HEK293 (cell line): ENCODE data around the gene ROPN1L.
A peak's percentile ranks its signal among the peaks of the same experiment; 100 is the strongest.

Experiments used
- CTCF ChIA-PET: fragments of 350-600 bp; formaldehyde crosslinking; extraction: SDS; loops from one replicate; lab custom pipeline; 2021; ENCODE audit warnings: antibody characterized with exemption; lab: Yijun Ruan, JAX
- POLR2A ChIA-PET: fragments of 300-600 bp; formaldehyde crosslinking; extraction: SDS; loops from one replicate; lab custom pipeline; 2020; ENCODE audit warnings: antibody characterized with exemption, inconsistent platforms; lab: Yijun Ruan, JAX
- H3K27ac ChIP-seq: fragments of 200-500 bp; sonication (Bioruptor generic); 2 replicates; pipeline ENCODE4 v1.5.1; 2014; ENCODE audit warnings: low read depth, low read length, control low read depth, inconsistent platforms; ENCODE audit errors: extremely low read depth
- H3K36me3 ChIP-seq, 2 experiments: fragments of 200-500 bp in 1 of 2; sonication (Bioruptor generic) in 1 of 2; 1 replicate in 1 of 2; 2 replicates in 1 of 2; pipeline ENCODE4 v1.5.1; 2014 to 2017; ENCODE audit warnings: inconsistent platforms in 2 of 2, low read length in 2 of 2; ENCODE audit not compliant: control insufficient read depth in 2 of 2, insufficient read depth in 1 of 2
- H3K4me1 ChIP-seq: fragments of 200-500 bp; sonication (Bioruptor generic); 2 replicates; pipeline ENCODE4 v1.5.1; 2014; ENCODE audit warnings: mild to moderate bottlenecking, low read length, inconsistent platforms; ENCODE audit not compliant: control insufficient read depth, insufficient read depth
- H3K4me3 ChIP-seq: 2 replicates; pipeline ENCODE4 v1.5.1; 2011; ENCODE audit warnings: low read depth, mild to moderate bottlenecking, control low read depth, low read length, moderate library complexity
- H3K9me3 ChIP-seq: fragments of 200-500 bp; sonication (Bioruptor generic); 2 replicates; pipeline ENCODE4 v1.5.1; 2014; ENCODE audit warnings: low read depth, low read length, inconsistent platforms; ENCODE audit not compliant: control insufficient read depth, insufficient read depth
- BCL11B ChIP-seq: fragments of 450-650 bp; formaldehyde crosslinking; IDR thresholded peaks from 2 replicates; pipeline ENCODE4 v1.5.1; 2016; ENCODE audit warnings: low read depth, missing biosample characterization, missing genetic modification characterization
- GLIS1 ChIP-seq: fragments of 450-650 bp; formaldehyde crosslinking; IDR thresholded peaks from 2 replicates; pipeline ENCODE4 v1.5.1; 2016; ENCODE audit warnings: missing biosample characterization, missing genetic modification characterization
- KLF9 ChIP-seq: fragments of 450-650 bp; formaldehyde crosslinking; IDR thresholded peaks from 2 replicates; pipeline ENCODE4 v1.5.1; 2016; ENCODE audit warnings: missing biosample characterization, missing genetic modification characterization, low read depth
- SCRT1 ChIP-seq: fragments of 450-650 bp; formaldehyde crosslinking; IDR thresholded peaks from 2 replicates; pipeline ENCODE4 v1.5.1; 2016; ENCODE audit warnings: missing biosample characterization, missing genetic modification characterization, borderline replicate concordance
- ZFHX2 ChIP-seq: fragments of 450-650 bp; formaldehyde crosslinking; conservative IDR thresholded peaks from 2 replicates; pipeline ENCODE4 v1.5.1; 2016; ENCODE audit warnings: missing biosample characterization, missing genetic modification characterization
- ZFP3 ChIP-seq: fragments of 450-650 bp; formaldehyde crosslinking; IDR thresholded peaks from 2 replicates; pipeline ENCODE4 v1.5.1; 2016; ENCODE audit warnings: low read depth, missing biosample characterization, missing genetic modification characterization
- ZIC2 ChIP-seq: fragments of 450-650 bp; formaldehyde crosslinking; IDR thresholded peaks from 2 replicates; pipeline ENCODE4 v1.5.1; 2016; ENCODE audit warnings: missing biosample characterization, missing genetic modification characterization
- ZNF214 ChIP-seq: fragments of 450-650 bp; formaldehyde crosslinking; IDR thresholded peaks from 2 replicates; pipeline ENCODE4 v1.5.1; 2017; ENCODE audit warnings: missing biosample characterization, mild to moderate bottlenecking, missing genetic modification characterization, borderline replicate concordance
- ZNF280C ChIP-seq: fragments of 450-650 bp; formaldehyde crosslinking; IDR thresholded peaks from 2 replicates; pipeline ENCODE4 v1.5.1; 2016; ENCODE audit warnings: missing biosample characterization, missing genetic modification characterization
- ZNF433 ChIP-seq: fragments of 450-650 bp; formaldehyde crosslinking; IDR thresholded peaks from 2 replicates; pipeline ENCODE4 v1.5.1; 2016; ENCODE audit warnings: missing biosample characterization, missing genetic modification characterization, low read depth
- ZNF548 ChIP-seq: fragments of 450-650 bp; formaldehyde crosslinking; IDR thresholded peaks from 2 replicates; pipeline ENCODE4 v1.5.1; 2016; ENCODE audit warnings: missing biosample characterization, missing genetic modification characterization
- ZNF747 ChIP-seq: fragments of 450-650 bp; formaldehyde crosslinking; IDR thresholded peaks from 2 replicates; pipeline ENCODE4 v1.5.1; 2016; ENCODE audit warnings: missing biosample characterization, missing genetic modification characterization
- ZNF791 ChIP-seq: fragments of 450-650 bp; formaldehyde crosslinking; IDR thresholded peaks from 2 replicates; pipeline ENCODE4 v1.5.1; 2016; ENCODE audit warnings: missing biosample characterization, missing genetic modification characterization
- TF ChIP-seq, protein P1 (sequence below): fragments of 450-650 bp; formaldehyde crosslinking; IDR thresholded peaks from 2 replicates; pipeline ENCODE4 v1.5.0; 2017; ENCODE audit warnings: missing biosample characterization, missing genetic modification characterization, borderline replicate concordance
- TF ChIP-seq, protein P2 (sequence below): fragments of 450-650 bp; IDR thresholded peaks from 2 replicates; pipeline ENCODE4 v1.5.1; 2018; ENCODE audit warnings: missing biosample characterization, missing genetic modification characterization
- TF ChIP-seq, protein P3 (sequence below): fragments of 450-650 bp; formaldehyde crosslinking; IDR thresholded peaks from 2 replicates; pipeline ENCODE4 v1.5.1; 2016; ENCODE audit warnings: missing biosample characterization, missing genetic modification characterization

ROPN1L gene

DNA sequence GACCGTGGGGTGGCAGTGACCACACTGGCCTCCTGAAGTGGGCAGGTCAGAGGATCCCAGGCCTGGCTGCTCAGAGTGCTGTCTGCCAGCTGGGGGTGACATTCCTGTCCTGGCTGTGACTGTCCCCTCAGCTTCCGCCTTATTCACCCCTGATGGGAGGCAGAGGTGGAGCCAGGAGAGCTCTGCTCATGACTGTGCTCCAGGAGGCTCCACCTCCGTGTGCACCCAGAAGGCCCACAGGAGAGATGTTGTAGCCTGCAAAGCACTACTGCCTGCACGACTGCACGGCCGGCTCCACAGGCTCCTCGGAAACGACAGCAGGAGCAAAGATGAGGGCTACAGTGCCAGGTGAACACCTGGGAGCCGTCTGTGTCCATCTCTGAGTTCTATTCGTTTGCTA is 60.9 kb downstream of the ROPN1L start:
- ChIA-PET POLR2A (no interaction called here), CTCF (interaction anchor here (0.6 to 1.6 kb wide), 6 partner anchors 17 to 125 kb away, joined by 3 to 5 read pairs (median 4); no protein-coding TSS in a partner anchor)
- no peak overlapping the region for H3K4me3 ChIP-seq

GRCh38 chr5:10503321-10503720 is 61.6 kb downstream of the ROPN1L start:
- TF ChIP-seq, protein P1, sequence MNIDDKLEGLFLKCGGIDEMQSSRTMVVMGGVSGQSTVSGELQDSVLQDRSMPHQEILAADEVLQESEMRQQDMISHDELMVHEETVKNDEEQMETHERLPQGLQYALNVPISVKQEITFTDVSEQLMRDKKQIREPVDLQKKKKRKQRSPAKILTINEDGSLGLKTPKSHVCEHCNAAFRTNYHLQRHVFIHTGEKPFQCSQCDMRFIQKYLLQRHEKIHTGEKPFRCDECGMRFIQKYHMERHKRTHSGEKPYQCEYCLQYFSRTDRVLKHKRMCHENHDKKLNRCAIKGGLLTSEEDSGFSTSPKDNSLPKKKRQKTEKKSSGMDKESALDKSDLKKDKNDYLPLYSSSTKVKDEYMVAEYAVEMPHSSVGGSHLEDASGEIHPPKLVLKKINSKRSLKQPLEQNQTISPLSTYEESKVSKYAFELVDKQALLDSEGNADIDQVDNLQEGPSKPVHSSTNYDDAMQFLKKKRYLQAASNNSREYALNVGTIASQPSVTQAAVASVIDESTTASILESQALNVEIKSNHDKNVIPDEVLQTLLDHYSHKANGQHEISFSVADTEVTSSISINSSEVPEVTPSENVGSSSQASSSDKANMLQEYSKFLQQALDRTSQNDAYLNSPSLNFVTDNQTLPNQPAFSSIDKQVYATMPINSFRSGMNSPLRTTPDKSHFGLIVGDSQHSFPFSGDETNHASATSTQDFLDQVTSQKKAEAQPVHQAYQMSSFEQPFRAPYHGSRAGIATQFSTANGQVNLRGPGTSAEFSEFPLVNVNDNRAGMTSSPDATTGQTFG (tag by site-specific recombination) = no peak
- TF ChIP-seq SCRT1 (tag by site-specific recombination) = no peak
- no peak for TF ChIP-seq KLF9
- TF ChIP-seq ZNF791 (tag by site-specific recombination) = no peak
- TF ChIP-seq, protein P2, sequence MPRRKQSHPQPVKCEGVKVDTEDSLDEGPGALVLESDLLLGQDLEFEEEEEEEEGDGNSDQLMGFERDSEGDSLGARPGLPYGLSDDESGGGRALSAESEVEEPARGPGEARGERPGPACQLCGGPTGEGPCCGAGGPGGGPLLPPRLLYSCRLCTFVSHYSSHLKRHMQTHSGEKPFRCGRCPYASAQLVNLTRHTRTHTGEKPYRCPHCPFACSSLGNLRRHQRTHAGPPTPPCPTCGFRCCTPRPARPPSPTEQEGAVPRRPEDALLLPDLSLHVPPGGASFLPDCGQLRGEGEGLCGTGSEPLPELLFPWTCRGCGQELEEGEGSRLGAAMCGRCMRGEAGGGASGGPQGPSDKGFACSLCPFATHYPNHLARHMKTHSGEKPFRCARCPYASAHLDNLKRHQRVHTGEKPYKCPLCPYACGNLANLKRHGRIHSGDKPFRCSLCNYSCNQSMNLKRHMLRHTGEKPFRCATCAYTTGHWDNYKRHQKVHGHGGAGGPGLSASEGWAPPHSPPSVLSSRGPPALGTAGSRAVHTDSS (tag by site-specific recombination) = no peak
- no peak for TF ChIP-seq BCL11B (tag by site-specific recombination)
- TF ChIP-seq ZNF548 (tag by site-specific recombination) = no peak
- no peak for TF ChIP-seq ZFHX2
- TF ChIP-seq ZNF433 = no peak
- TF ChIP-seq ZNF747 (tag by site-specific recombination) = no peak
- TF ChIP-seq, protein P3, sequence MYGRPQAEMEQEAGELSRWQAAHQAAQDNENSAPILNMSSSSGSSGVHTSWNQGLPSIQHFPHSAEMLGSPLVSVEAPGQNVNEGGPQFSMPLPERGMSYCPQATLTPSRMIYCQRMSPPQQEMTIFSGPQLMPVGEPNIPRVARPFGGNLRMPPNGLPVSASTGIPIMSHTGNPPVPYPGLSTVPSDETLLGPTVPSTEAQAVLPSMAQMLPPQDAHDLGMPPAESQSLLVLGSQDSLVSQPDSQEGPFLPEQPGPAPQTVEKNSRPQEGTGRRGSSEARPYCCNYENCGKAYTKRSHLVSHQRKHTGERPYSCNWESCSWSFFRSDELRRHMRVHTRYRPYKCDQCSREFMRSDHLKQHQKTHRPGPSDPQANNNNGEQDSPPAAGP (tag by site-specific recombination) = no peak
- no peak for TF ChIP-seq ZNF280C
- TF ChIP-seq ZNF214 (tag by site-specific recombination) = no peak
- Histone ChIP-seq H3K4me3 (no peak overlapping the region), H3K4me1 (peaks cover 8% of the 10 kb centered on the region; the same call in 1 of the 2 replicates), H3K9me3 (no peaks in the 10 kb centered on the region), H3K36me3 (no peaks in the 10 kb centered on the region), H3K27ac (no peak overlapping the region)
- CTCF ChIA-PET = interaction anchor here (0.8 to 1.4 kb wide), 3 partner anchors 9 to 51 kb away, joined by 3 read pairs; no protein-coding TSS in a partner anchor
- POLR2A ChIA-PET = no interaction called here

More for the DNA sequence above, 60.9 kb downstream of the ROPN1L start:
- H3K9me3 ChIP-seq = no peaks in the 10 kb centered on the region
- no peak overlapping the region for H3K27ac ChIP-seq
- H3K4me1 ChIP-seq = peaks cover 7% of the 10 kb centered on the region; the same call in 1 of the 2 replicates
- H3K36me3 ChIP-seq = no peaks in the 10 kb centered on the region
- TF ChIP-seq ZIC2 (tag by site-specific recombination) = peak; percentile 67
- TF ChIP-seq GLIS1 = peak; percentile 80
- TF ChIP-seq ZFP3 (tag by site-specific recombination) = no peak
